ENCODE measurements around the gene PTPRN.
A peak's percentile ranks its signal among the peaks of the same experiment; 100 is the strongest.
"Not testable (repeated sequence)": the region's sequence is repeated elsewhere in the genome, so short reads cannot be mapped to it uniquely, and the experiment has no call there.

Gene PTPRN

GRCh38 chr2:219306047-219306446 lies 3.2 kb downstream of the PTPRN start:
- DNase-seq: no peak

GRCh38 chr2:219304223-219304622 lies 5.0 kb downstream of the PTPRN start:
- DNase-seq: no peak

DNA sequence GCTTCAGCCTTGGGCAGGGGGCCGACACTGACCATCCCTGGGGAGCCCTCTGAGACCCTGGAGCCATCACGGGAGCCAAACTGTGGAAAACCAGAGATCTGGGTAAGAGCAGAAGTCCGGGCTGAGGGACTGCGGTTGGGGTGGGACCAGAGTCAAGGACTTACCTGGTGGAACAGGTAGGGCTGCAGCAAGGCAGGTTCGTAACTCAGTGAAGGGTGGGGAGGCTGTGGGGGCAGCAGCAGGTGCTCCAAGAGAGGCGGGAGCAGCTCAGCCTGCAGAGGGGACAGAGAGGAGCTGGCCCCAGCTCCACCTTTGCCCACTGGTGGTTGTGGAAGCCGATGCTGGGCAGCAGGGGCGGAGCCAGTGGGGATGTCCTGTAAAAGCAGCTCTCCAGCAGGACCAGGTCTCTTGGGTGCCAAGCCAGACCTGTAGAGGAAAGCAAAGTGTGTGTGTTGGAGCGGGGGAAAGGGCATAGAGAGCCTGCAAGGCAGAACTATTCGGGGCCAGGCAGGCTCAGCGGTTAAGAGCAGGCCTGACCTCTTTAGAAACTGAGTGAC lies 6.7 kb downstream of the PTPRN start:
- DNase-seq: no peak

- no peak for DNase-seq
Observed at GRCh38 chr2:219300022-219300421, 9.2 kb downstream of the PTPRN start.

DNA sequence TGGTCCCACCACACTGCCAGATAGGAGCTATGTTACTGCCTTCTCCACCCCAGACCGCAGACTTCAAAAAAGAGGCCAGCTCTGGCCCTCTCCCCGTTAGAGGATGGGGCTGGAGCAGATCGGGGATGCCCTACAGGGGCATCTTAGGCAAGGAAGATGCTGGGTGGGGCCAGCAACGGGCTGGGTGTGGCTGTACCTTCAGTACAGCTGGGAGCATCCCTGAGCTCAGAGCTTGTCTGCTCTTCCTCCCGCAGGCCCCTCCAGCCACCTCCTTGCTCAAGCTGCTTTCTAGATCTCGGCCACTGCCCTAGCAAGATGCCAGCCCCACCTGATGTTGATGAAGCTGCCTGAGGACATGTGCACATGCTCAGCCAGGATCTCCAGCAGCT lies 9.8 kb downstream of the PTPRN start:
- DNase-seq: no peak

DNA sequence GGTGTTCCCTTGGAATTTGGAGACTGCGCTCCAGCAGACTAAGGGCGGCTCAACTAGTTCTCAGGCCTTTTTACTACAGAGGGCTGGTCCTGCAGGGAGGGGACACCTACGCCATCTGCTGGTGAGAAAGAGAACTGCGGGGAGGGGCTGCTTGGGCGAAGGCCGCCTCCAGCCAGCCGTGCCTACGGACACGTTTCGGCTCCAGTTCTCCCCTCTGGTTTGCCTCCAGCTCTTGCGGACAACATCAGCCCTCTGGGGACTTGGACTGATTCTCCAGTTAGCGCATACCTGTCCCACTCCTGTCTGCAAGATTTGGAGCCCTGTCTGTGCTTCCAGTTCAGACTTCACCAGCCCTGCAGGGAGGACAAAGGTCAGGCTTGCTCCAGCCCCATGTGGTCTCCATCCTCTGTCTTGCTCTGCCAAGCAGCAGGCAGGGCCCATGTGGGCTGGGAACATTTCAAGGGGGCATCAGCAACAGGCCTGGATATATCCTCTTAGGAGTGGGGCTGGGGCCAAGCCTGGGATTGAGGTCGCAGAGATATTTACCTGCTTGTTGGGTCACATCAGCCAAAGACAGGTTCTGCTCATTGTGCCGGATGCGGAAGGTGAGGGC lies 10.3 kb downstream of the PTPRN start:
- peak; percentile 67 to 97 for DNase-seq

DNA sequence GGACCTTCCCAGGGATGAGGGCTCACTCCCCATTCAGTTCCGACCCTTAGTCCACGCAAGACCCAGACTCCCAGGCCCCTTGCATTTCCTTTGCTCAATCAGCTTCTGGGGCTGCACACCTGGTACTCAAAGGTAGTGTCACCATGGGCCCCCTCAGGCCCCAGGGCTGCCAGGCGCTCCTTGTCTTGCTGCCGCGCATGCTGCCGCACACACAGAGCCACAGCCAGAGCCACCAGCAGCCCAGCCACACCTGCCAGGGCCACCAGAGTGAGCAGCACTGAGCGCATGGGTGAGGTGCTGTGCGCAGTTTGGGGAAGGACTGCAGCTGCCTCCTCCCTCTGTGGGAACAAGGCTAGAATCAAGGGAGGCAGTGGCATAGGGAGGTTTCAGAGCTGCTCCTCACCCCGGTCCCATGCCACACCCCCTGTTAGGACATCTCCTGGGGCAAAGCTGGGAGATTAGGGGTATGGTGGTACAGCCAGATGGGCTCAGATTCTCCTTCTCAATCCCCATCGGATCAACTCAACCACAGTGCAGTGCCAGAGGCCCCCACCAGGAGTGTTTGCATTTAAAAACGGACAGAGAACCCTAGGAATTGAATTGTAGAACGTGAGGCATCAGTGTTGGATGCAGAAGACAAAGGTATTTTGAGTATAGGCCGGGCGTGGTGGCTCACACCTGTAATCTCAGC lies 11.3 kb downstream of the PTPRN start:
- DNase-seq: no peak

DNA sequence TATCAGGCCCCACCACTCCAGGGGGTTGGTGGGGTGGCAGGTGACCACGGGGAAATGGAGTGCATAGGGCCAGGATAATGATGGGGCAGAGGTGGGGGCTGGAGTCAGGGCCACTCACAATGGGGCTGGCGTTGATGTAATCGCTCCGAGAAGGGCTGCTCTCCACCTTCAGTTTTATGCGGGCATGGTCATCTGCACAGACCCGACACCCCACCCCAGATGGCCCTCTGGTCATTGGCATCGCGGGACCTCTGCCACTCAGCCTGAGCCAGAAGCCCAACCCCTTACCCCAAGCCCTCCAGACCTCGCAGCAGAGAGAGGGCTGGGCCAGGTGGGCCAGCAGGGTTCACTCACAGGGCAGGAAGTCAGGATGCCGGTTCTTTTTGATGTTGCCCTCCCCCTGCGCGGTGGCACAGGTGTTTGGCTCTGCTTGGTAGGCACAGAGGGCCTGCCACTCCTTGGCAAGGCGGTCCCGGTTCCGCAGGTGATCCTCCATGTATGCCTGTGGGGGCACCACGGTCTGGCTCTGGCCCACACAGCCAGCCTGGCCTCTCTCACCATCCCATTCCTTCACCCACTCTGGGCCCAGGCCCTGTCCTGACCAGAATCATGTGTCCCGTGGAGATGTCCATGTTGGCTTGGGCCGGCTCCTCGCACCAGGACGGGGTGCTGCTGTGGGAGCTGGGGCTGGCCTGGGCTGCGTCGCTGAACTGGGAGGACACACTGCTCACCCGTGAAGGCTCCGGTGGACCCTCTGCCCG lies 12.4 kb downstream of the PTPRN start:
- DNase-seq: no peak

GRCh38 chr2:219296142-219296541 lies 13.1 kb downstream of the PTPRN start:
- DNase-seq: no peak

DNA sequence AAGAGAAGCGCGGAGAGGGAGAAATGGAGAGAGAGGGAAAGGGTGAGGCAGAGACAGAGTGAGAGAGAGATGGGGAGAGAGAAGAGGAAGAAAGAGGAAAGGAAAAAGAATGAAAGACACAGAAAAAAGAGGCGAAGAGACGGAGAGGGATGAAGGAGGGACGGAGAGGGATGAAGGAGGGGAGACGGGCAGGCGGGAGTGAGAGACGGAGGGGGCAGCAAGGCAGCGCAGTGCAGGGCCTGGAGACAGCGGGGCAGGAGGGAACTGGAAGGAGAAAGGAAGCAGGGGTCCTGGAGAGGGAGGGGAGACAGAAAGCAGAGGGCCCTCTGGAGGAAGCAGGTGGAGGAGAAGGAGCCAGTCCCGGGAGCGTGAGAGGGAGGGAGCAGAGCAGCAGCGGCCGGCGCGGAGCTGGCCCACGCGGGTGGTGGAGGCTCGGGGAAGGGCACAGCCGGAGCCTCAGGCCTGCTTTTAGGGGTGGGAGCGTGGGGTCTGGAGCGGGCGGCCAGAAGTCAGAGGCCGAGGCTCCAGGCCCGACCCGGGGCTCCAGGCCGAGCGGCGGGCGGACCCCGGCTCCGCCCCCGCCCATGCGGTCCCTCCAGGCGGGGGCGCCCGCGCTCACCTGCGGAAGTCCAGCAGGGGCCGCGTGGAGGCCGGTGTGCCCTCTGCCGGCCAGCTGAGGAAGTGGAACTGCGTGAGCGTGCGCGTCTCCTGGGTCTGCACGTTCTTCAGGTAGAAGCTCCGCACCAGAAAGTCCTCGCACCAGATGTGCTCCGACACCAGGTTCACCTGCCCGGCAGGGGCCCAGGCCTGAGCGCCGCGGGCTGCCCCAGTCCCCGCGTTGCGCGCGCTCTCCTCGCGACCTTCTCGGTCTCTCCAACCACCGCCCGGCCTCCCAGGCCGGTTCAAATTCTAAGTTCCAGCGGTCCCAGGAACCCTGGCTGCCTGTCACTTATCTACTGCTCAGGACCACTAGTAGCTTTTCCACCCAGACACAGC lies 14.5 kb downstream of the PTPRN start:
- DNase-seq: peak; percentile 50 to 78

DNA sequence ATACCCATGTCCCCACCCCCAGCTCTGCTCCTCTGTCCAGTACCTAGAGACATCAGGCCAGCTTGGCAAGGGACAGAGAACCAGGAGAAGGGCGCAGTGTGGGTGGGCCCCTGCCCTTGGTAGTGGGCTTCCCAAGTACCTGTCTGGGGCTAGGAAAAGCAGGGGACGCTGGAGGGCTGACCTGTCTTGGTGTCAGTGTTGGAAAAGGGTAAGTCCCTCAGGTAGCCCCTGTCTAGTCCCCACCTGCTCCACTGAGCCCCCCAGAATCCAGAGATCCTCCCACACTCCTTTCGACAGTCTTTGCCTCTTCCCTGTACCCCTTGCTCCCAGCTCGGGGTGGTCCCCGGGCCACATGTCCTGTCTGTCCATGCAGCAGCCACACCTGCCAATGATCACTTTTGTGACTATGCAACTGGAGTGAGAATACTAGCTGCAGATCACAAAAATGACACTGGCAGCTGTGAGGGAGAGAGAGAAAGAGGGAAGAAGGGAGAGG lies 15.4 kb downstream of the PTPRN start:
- no peak for DNase-seq

GRCh38 chr2:219292616-219293015 lies 16.6 kb downstream of the PTPRN start:
- no peak for DNase-seq

DNA sequence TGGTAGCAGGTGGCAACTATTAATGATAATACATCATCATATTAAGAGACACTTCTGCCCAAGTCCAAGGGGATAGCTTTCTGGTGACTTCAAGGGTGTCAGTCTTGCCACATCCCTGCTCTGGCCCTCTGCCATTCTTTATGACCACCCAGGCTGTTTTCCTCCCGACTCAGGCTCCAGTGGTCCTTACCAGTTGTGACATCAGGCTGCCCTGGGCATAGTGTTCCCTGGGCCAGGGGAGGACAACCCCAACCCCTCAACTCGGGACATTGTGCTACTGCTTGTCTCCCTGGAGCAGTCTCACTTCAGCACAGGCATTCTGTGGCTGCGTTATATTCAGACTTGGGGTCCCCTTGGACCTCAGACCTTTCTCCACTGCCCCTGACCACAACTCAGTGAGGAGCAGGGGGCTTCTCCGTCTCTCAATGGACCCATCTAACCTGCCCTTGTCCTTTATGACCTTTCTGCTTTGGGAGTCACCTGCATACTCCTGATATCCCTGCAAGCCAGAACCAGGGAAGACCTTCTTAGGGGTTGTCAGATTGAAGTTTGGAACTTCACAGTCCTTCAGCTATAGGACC lies 17.2 kb downstream of the PTPRN start:
- DNase-seq: no peak

- no peak for DNase-seq
Observed at GRCh38 chr2:219291394-219291793, 17.8 kb downstream of the PTPRN start.

- no peak for DNase-seq
Observed at GRCh38 chr2:219290381-219291171, 18.6 kb downstream of the PTPRN start.

GRCh38 chr2:219289537-219290361 lies 19.5 kb downstream of the PTPRN start:
- DNase-seq: no peak

DNA sequence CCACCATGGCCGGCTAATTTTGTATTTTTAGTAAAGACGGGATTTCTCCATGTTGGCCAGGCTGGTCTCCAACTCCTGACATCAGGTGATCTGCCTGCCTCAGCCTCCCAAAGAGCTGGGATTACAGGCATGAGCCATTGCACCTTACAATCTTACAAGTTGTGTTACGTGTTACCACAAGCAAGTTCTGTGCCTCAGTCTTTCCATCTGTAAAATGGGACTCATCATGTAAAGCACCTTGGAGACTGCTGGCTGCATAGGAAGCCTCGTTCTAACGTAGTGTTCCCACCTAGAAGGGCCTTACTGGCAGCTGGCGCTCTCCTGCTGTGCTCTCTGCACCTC lies 20.0 kb downstream of the PTPRN start:
- DNase-seq: no peak

- DNase-seq: no peak
Observed at GRCh38 chr2:219287580-219288265, 21.5 kb downstream of the PTPRN start.

DNA sequence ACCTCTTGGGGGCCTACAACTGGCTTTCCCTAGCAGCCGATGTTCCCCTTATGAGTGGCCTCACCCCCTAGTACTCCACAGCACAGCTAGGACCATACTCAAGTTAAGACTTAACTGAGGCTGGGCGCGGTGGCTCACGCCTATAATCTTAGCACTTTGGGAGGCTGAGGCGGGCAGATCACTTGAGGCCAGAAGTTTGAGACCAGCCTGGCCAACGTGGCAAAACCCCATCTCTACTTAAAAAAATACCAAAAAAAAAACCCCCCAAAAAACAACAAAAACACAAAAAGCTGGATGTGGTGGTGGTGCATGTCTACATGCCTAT lies 22.1 kb downstream of the PTPRN start:
- not testable (repeated sequence) for DNase-seq

Measured in inflammatory macrophage treated with lipopolysaccharide for 1 hour (primary cell).